ENCODE measurements around the gene SMAD6. TPM values are rescaled to one million over a fixed set of nuclear protein-coding genes. Genes with fewer than 3 reads are reported as not detected.

The SMAD6 gene
- total and polyA plus RNA-seq, 10 of the 15 experiments (the other 5 are each of a cell fraction or from before 2014, with no cell fraction given), result under 0.01 to 0.10 (median 0.03) TPM; not detected in 7

DNA sequence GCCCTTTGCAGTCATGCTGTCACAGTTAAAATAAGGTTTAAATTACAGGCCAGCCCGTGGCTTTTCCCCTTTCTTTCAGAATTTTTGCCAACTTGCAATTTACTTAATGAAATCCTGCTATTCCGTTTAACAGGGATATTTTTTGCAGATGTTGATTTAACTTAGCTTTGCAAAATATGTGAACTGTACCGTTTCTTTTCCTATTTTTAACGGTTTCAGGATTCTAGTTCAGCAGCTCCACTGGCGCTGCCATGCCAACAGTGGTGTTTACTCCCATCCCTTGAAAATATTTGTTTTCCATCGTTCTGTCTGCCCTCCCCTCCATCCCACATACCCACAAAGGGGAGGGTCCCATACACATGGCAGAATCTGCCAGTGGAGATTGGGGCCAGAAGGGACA, 54.3 kb downstream of the SMAD6 start (continued):
- TF ChIP-seq NR2C1 (IDR thresholded peaks at IDR 0.05) (no peak), TCF7 (IDR thresholded peaks at IDR 0.05; ENCODE audit: borderline replicate concordance) (no peak), BHLHE40 (IDR thresholded peaks at IDR 0.05; ENCODE audit: borderline replicate concordance in 1 of 2, low read depth in 2 of 2, low read length in 1 of 2) (no peak)

DNA sequence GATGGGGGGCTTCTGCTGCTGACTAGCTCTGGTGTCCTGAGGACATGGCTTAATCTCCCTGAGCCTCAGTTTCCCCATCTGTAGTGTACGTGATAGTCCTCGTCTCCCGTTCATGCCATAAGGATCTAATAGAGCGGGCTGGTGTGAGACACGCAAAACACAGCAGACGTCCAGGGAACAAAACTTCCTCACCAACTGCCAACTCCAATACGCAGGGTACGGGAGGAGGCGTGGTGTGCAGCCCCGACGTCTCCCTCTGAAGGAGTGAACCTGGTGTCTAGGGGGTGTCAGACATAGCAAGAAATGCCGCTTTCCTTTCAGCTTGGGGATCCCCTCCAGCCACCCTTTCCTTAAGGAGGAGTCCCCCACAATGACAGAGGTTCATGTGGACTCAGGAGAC, 55.0 kb downstream of the SMAD6 start:
- no peaks in the 10 kb centered on the region; the same call in 1 of the 2 replicates for H3K4me1 ChIP-seq (ENCODE audit: control insufficient read depth, insufficient read depth, low read length)
- no peaks in the 10 kb centered on the region for H4K20me1 ChIP-seq (ENCODE audit: control insufficient read depth, insufficient read depth)
- SMC1A ChIA-PET (ENCODE audit: uncharacterized antibody, unreplicated experiment), result no interaction called here
- FAIRE-seq, result no peak
- no peak overlapping the region for H3K4me3 ChIP-seq
- DNase-seq (ENCODE audit: low read depth, low spot score), result no peak
- no peak overlapping the region for H3K27ac ChIP-seq (ENCODE audit: control insufficient read depth, insufficient read depth)
- POLR2A ChIA-PET, result no interaction called here
- H3K36me3 ChIP-seq (ENCODE audit: control insufficient read depth in 2 of 2, insufficient read depth in 2 of 2, low read length in 1 of 2), result no peaks in the 10 kb centered on the region
- no peak for ATAC-seq
- intact Hi-C loops (cut with micrococcal nuclease; ENCODE audit: unreplicated experiment), result no loop called here
- no peaks in the 10 kb centered on the region for H3K79me2 ChIP-seq (ENCODE audit: control insufficient read depth, insufficient read depth, low read length)
- CTCF ChIA-PET, result interaction anchor here (0.6 to 0.7 kb wide), 2 partner anchors 88 to 94 kb away, joined by 3 read pairs; no protein-coding TSS in a partner anchor
- BruUV-seq (replicated peaks), result no TSS peak
- H3K9me3 ChIP-seq (replicated peaks; ENCODE audit: control insufficient read depth, insufficient read depth, low read length), result peaks cover 12% of the 10 kb centered on the region; the same call in 2 of the 3 replicates
- peaks cover 0 to 3% of the 10 kb centered on the region in 2 experiments; a peak in 1 of 4 replicates for H3K27me3 ChIP-seq (replicated peaks in 1 of 2; ENCODE audit: control insufficient read depth in 2 of 2, insufficient read depth in 2 of 2, low read length in 1 of 2)
- H3K4me2 ChIP-seq (ENCODE audit: control insufficient read depth, insufficient read depth), result no peak overlapping the region
- in situ Hi-C loops (cut with MboI), result loop anchor here (25.0 kb wide), 1 partner anchor 145 kb away; no protein-coding TSS in a partner anchor
- RAD21 ChIA-PET (ENCODE audit: unreplicated experiment), result no interaction called here
- WGBS (ENCODE audit: insufficient coverage, insufficient replicate concordance, low lambda C conversion rate, missing lambda C conversion rate), result 80% methylated on average over 12 of the region's 12 CpGs
- H2AFZ ChIP-seq (ENCODE audit: control insufficient read depth, low read depth, low read length), result no peak overlapping the region
- no peak overlapping the region for H3K9ac ChIP-seq (ENCODE audit: control insufficient read depth, insufficient read depth, low read length)
- TF ChIP-seq ETV6 (conservative IDR thresholded peaks at IDR 0.05 in 1 of 2, IDR thresholded peaks at IDR 0.05 in 1 of 2; ENCODE audit: borderline replicate concordance in 1 of 2, low read depth in 1 of 2) (no peak), POLR2A (IDR thresholded peaks at IDR 0.05; ENCODE audit: low read depth, low read length) (no peak), NBN (IDR thresholded peaks at IDR 0.05) (no peak), CHD4 (IDR thresholded peaks at IDR 0.05) (no peak), RELA (IDR thresholded peaks at IDR 0.05; ENCODE audit: borderline replicate concordance, partially characterized antibody) (no peak), SREBF1 (IDR thresholded peaks at IDR 0.05; ENCODE audit: low read length) (no peak), HDAC6 (IDR thresholded peaks at IDR 0.05; ENCODE audit: unreplicated experiment) (no peak), CBFB (IDR thresholded peaks at IDR 0.05; ENCODE audit: low read depth) (no peak), ZNF622 (IDR thresholded peaks at IDR 0.05) (no peak)
- TF ChIP-seq, protein P1, sequence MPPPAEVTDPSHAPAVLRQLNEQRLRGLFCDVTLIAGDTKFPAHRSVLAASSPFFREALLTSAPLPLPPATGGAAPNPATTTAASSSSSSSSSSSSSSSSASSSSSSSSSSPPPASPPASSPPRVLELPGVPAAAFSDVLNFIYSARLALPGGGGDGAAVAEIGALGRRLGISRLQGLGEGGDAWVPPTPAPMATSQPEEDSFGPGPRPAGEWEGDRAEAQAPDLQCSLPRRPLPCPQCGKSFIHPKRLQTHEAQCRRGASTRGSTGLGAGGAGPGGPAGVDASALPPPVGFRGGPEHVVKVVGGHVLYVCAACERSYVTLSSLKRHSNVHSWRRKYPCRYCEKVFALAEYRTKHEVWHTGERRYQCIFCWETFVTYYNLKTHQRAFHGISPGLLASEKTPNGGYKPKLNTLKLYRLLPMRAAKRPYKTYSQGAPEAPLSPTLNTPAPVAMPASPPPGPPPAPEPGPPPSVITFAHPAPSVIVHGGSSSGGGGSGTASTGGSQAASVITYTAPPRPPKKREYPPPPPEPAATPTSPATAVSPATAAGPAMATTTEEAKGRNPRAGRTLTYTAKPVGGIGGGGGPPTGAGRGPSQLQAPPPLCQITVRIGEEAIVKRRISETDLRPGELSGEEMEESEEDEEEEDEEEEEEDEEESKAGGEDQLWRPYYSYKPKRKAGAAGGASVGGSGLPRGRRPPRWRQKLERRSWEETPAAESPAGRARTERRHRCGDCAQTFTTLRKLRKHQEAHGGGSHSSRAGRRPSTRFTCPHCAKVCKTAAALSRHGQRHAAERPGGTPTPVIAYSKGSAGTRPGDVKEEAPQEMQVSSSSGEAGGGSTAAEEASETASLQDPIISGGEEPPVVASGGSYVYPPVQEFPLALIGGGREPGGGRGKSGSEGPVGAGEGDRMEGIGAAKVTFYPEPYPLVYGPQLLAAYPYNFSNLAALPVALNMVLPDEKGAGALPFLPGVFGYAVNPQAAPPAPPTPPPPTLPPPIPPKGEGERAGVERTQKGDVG (CRISPR knock-in tag; IDR thresholded peaks at IDR 0.05), result no peak
- TF ChIP-seq, protein P2, sequence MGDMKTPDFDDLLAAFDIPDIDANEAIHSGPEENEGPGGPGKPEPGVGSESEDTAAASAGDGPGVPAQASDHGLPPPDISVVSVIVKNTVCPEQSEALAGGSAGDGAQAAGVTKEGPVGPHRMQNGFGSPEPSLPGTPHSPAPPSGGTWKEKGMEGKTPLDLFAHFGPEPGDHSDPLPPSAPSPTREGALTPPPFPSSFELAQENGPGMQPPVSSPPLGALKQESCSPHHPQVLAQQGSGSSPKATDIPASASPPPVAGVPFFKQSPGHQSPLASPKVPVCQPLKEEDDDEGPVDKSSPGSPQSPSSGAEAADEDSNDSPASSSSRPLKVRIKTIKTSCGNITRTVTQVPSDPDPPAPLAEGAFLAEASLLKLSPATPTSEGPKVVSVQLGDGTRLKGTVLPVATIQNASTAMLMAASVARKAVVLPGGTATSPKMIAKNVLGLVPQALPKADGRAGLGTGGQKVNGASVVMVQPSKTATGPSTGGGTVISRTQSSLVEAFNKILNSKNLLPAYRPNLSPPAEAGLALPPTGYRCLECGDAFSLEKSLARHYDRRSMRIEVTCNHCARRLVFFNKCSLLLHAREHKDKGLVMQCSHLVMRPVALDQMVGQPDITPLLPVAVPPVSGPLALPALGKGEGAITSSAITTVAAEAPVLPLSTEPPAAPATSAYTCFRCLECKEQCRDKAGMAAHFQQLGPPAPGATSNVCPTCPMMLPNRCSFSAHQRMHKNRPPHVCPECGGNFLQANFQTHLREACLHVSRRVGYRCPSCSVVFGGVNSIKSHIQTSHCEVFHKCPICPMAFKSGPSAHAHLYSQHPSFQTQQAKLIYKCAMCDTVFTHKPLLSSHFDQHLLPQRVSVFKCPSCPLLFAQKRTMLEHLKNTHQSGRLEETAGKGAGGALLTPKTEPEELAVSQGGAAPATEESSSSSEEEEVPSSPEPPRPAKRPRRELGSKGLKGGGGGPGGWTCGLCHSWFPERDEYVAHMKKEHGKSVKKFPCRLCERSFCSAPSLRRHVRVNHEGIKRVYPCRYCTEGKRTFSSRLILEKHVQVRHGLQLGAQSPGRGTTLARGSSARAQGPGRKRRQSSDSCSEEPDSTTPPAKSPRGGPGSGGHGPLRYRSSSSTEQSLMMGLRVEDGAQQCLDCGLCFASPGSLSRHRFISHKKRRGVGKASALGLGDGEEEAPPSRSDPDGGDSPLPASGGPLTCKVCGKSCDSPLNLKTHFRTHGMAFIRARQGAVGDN (IDR thresholded peaks at IDR 0.05), result no peak
- TF ChIP-seq, protein P3, sequence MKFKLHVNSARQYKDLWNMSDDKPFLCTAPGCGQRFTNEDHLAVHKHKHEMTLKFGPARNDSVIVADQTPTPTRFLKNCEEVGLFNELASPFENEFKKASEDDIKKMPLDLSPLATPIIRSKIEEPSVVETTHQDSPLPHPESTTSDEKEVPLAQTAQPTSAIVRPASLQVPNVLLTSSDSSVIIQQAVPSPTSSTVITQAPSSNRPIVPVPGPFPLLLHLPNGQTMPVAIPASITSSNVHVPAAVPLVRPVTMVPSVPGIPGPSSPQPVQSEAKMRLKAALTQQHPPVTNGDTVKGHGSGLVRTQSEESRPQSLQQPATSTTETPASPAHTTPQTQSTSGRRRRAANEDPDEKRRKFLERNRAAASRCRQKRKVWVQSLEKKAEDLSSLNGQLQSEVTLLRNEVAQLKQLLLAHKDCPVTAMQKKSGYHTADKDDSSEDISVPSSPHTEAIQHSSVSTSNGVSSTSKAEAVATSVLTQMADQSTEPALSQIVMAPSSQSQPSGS (IDR thresholded peaks at IDR 0.05; ENCODE audit: low read length), result no peak

Measured in GM12878 (cell line).